Sigmoid colon (tissue), 7 donors: ENCODE measurements around the gene CRELD2. TPM values are rescaled to one million over a fixed set of nuclear protein-coding genes. Genes with fewer than 3 reads are reported as not detected.
A peak's percentile ranks its signal among the peaks of the same experiment; 100 is the strongest.

ENCODE experiments used
- DNase-seq: peaks from one replicate; pipeline ENCODE4 v3.0.0-alpha.2; 2019
- H3K27ac ChIP-seq, 4 donors: fragments of 200-600 bp; sonication (generic); one replicate each; pipeline ENCODE4 v1.5.1; 2016 to 2019; ENCODE audit warnings: mild to moderate bottlenecking in 1 of 4
- H3K27me3 ChIP-seq, 3 donors: fragments of 200-600 bp; sonication (generic); one replicate each; pipeline ENCODE4 v1.5.1; 2019; ENCODE audit warnings: mild to moderate bottlenecking in 1 of 3
- H3K36me3 ChIP-seq, 4 donors: fragments of 200-600 bp; sonication (generic); one replicate each; pipeline ENCODE4 v1.5.1; 2016 to 2019
- H3K4me1 ChIP-seq, 4 donors: fragments of 200-600 bp; sonication (generic); one replicate each; pipeline ENCODE4 v1.5.1; 2017 to 2019
- H3K4me3 ChIP-seq, 4 donors: fragments of 200-600 bp; sonication (generic); one replicate each; pipeline ENCODE4 v1.5.1; 2017 to 2019; ENCODE audit warnings: mild to moderate bottlenecking in 2 of 4, moderate library complexity in 1 of 4
- H3K9me3 ChIP-seq, 4 donors: fragments of 200-600 bp in 3 of 4; sonication (generic) in 3 of 4; one replicate each; pipeline versions ENCODE4 v1.5.1 to v1.6.1; 2013 to 2019
- EP300 ChIP-seq, 4 donors: sonication (generic); formaldehyde crosslinking; IDR thresholded peaks; one replicate each; pipeline ENCODE4 v1.6.1; 2017; ENCODE audit warnings: antibody characterized with exemption in 4 of 4
- POLR2A ChIP-seq, 2 donors: fragments of 450-650 bp; IDR thresholded peaks; one replicate each; pipeline ENCODE4 v1.6.1; 2016; ENCODE audit warnings: antibody characterized with exemption in 2 of 2, mild to moderate bottlenecking in 2 of 2, moderate library complexity in 2 of 2
- POLR2AphosphoS5 ChIP-seq, 4 donors: sonication (generic); formaldehyde crosslinking; IDR thresholded peaks; one replicate each; pipeline ENCODE4 v1.6.1; 2017; ENCODE audit warnings: antibody characterized with exemption in 4 of 4
- WGBS, 2 donors: extraction: QIAGEN DNeasy Blood & Tissue Kit; methylation state at CpG; one replicate each; pipeline ENCODE4 v1.1.7; 2013; 5-methylcytosine and 5-hydroxymethylcytosine counted together
- intact Hi-C: fragments of 100-400 bp; cut with DNase I; formaldehyde crosslinking; loops from one replicate; pipeline ENCODE4 v1.15.1; 2023
- polyA plus RNA-seq, 3 donors: library from polyadenylated mRNA; stranded (reverse); fragments of 200-250 nt; gene quantifications; one replicate each; pipeline ENCODE4 v1.2.3, GENCODE V29; 2013
- total RNA-seq, 4 donors: library from RNA; depleted of rRNA; stranded (reverse); fragments of >200 nt; gene quantifications; one replicate each; pipeline ENCODE4 v1.1.0, GENCODE V29; 2016
- TF ChIP-seq, protein P1 (sequence below), 4 experiments: fragments of 450-650 bp in 3 of 4; fragments of 200-600 bp in 1 of 4; IDR thresholded peaks; one replicate each; pipeline ENCODE4 v1.5.1; 2016 to 2019; ENCODE audit warnings: antibody characterized with exemption in 4 of 4, mild to moderate bottlenecking in 3 of 4, moderate library complexity in 2 of 4
- donor health status: healthy with polysubstance abuse.
- donor health status: Bipolar disorder and iron deficiency.
- donor health status: healthy.

Gene CRELD2
- total and polyA plus RNA-seq, 7 donors, result 9.2 to 97.7 (median 20.2) TPM

GRCh38 chr22:49930596-49931412, 12.4 kb downstream of the CRELD2 start:
- TF ChIP-seq POLR2AphosphoS5 (IDR thresholded peaks at IDR 0.05) (peak in 1 of 4 donors; percentile 46), EP300 (IDR thresholded peaks at IDR 0.05) (no peak), POLR2A (IDR thresholded peaks at IDR 0.05) (no peak)
- TF ChIP-seq, protein P1, sequence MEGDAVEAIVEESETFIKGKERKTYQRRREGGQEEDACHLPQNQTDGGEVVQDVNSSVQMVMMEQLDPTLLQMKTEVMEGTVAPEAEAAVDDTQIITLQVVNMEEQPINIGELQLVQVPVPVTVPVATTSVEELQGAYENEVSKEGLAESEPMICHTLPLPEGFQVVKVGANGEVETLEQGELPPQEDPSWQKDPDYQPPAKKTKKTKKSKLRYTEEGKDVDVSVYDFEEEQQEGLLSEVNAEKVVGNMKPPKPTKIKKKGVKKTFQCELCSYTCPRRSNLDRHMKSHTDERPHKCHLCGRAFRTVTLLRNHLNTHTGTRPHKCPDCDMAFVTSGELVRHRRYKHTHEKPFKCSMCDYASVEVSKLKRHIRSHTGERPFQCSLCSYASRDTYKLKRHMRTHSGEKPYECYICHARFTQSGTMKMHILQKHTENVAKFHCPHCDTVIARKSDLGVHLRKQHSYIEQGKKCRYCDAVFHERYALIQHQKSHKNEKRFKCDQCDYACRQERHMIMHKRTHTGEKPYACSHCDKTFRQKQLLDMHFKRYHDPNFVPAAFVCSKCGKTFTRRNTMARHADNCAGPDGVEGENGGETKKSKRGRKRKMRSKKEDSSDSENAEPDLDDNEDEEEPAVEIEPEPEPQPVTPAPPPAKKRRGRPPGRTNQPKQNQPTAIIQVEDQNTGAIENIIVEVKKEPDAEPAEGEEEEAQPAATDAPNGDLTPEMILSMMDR (IDR thresholded peaks at IDR 0.05), result peak in 2 of 4 experiments; percentile 26 to 34
- Histone ChIP-seq H3K4me1 (peaks cover 0 to 37% (median 34%) of the 10 kb centered on the region in 4 donors), H3K27ac (peak overlapping the region in 2 of 4 donors; percentile 44 to 47), H3K9me3 (no peaks in the 10 kb centered on the region), H3K4me3 (no peak overlapping the region), H3K27me3 (peaks cover 7 to 17% (median 13%) of the 10 kb centered on the region in 3 donors), H3K36me3 (peaks cover 0 to 4% (median 0%) of the 10 kb centered on the region in 4 donors)
- WGBS, 2 donors, result 37 to 53% methylated on average over 14 of the region's 14 CpGs
- intact Hi-C loops, result loop anchor here (2.0 to 5.0 kb wide), 2 partner anchors 42 to 271 kb away; partner anchors contain the start of gene SELENOO
- DNase-seq, result no peak

DNA sequence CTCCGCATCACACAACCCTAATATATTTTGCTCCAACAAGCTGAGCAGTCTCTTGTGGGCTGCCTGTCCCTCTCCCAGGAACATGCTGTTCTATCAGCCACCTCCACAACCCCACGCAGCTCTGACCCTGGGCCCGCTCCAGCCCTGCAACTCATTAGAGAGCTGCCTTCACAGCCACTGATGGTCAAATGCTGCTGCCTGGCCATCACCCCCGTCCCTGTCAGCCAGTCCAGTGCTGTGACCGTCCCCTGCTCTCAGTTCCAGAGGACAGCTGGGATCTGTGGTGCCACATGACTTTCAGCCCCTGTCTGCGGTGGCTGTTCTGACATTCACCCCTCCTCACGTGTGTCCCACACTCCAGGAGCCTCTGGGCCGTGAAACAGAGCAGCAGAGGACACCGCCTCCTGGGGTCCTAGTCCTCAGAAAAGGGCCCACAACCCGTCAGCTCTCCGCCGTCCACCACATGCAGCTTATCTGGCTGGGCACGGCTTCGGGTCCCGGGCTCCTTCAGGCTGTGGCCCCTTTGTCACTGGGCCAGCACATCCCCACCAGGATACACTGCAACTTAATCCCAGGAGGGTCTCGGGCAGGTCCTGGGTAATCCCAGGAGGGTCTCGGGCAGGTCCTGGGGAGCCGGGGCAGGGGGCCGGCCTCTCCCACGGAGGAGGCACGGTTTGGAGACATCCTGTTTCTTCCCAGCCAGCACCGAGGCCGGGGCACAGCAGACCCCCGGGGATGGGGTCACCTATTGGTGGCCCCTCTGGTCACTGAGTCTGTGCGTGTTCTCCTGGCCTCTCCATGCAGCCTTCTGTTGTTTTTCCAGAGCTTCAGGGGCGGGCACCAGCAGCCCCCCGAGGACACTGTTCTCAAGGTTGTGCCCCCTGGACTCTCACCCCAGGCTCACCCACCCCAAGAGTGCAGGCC, 15.1 kb downstream of the CRELD2 start:
- 80 to 84% methylated on average over 27 of the region's 27 CpGs for WGBS, 2 donors
- peak overlapping the region; percentile 88 to 96 (median 90) for H3K27ac ChIP-seq
- intact Hi-C loops, result loop anchor here (5.0 kb wide), 1 partner anchor 269 kb away; the partner anchor contains the start of gene SELENOO
- peak; percentile 94 for DNase-seq
- H3K36me3 ChIP-seq, result no peaks in the 10 kb centered on the region
- peaks cover 0 to 57% (median 55%) of the 10 kb centered on the region in 4 donors for H3K4me1 ChIP-seq
- TF ChIP-seq, protein P1 (IDR thresholded peaks at IDR 0.05), result no peak
- peak; percentile 28 to 47 (median 44) for TF ChIP-seq POLR2AphosphoS5 (IDR thresholded peaks at IDR 0.05)
- TF ChIP-seq EP300 (IDR thresholded peaks at IDR 0.05), result peak in 1 of 4 donors; percentile 31
- no peak for TF ChIP-seq POLR2A (IDR thresholded peaks at IDR 0.05)
- H3K9me3 ChIP-seq, result no peaks in the 10 kb centered on the region
- H3K27me3 ChIP-seq, result peaks cover 7 to 14% (median 9%) of the 10 kb centered on the region in 3 donors
- H3K4me3 ChIP-seq, result no peak overlapping the region

GRCh38 chr22:49934160-49934890, 15.9 kb downstream of the CRELD2 start:
- no peaks in the 10 kb centered on the region for H3K9me3 ChIP-seq
- intact Hi-C loops, result loop anchor here (5.0 kb wide), 1 partner anchor 268 kb away; the partner anchor contains the start of gene SELENOO
- H3K4me3 ChIP-seq, result peak overlapping the region; percentile 41 to 61 (median 58)
- WGBS, 2 donors, result 42 to 46% methylated on average over 24 of the region's 24 CpGs
- H3K36me3 ChIP-seq, result no peaks in the 10 kb centered on the region
- peaks cover 0 to 54% (median 50%) of the 10 kb centered on the region in 4 donors for H3K4me1 ChIP-seq
- H3K27ac ChIP-seq, result peak overlapping the region; percentile 88 to 96 (median 90)
- H3K27me3 ChIP-seq, result peaks cover under 1 to 6% (median under 1%) of the 10 kb centered on the region in 3 donors
- TF ChIP-seq EP300 (IDR thresholded peaks at IDR 0.05), result no peak
- peak in 3 of 4 donors; percentile 20 to 87 (median 47) for TF ChIP-seq POLR2AphosphoS5 (IDR thresholded peaks at IDR 0.05)
- peak; percentile 85 for DNase-seq

DNA sequence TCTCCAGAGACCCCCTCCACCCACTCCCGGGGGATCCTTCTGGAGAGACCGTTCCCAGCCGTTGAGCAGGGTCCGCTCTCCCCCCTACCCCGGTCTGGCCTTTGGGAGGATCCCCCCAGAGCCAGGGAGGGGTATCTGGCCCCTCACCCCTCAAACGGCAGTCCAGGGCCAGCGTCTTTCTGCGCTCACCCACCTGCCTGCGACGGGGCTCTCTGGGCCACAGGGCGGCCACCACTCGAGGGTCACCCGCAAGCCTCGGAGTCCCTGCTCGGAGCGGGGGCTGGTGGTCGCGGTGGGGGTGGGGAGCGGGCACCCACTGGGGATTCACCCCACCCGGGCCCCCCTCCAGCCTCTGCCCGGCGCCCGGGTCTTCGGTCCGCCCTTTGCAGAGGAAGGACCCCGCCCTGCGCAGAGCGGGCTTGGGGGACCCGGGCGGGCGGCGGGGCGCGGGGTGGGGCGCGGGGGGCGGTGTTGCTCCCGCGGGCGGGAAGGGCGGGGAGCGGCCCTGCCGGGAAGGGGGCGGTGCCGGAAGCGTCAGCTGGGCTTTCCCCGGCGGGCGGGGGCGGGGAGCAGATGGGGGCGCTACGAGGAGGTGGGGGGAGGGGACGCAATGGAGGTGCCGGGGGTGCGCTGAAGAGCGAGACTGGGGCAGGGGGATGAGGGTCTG, 16.6 kb downstream of the CRELD2 start:
- peak overlapping the region; percentile 88 to 96 (median 90) for H3K27ac ChIP-seq
- no peaks in the 10 kb centered on the region for H3K9me3 ChIP-seq
- intact Hi-C loops, result loop anchor here (5.0 kb wide), 1 partner anchor 267 kb away; the partner anchor contains the start of gene SELENOO
- H3K4me1 ChIP-seq, result peaks cover 0 to 47% (median 44%) of the 10 kb centered on the region in 4 donors
- H3K36me3 ChIP-seq, result no peaks in the 10 kb centered on the region
- peak overlapping the region; percentile 41 to 61 (median 58) for H3K4me3 ChIP-seq
- WGBS, 2 donors, result 4 to 5% methylated on average over 56 of the region's 56 CpGs
- no peaks in the 10 kb centered on the region for H3K27me3 ChIP-seq
- TF ChIP-seq, protein P1 (IDR thresholded peaks at IDR 0.05), result no peak
- TF ChIP-seq EP300 (IDR thresholded peaks at IDR 0.05) (no peak), POLR2A (IDR thresholded peaks at IDR 0.05) (no peak), POLR2AphosphoS5 (IDR thresholded peaks at IDR 0.05) (peak in 1 of 4 donors; percentile 23)
- peak; percentile 93 for DNase-seq
